Glomerular visceral epithelial cell (primary cell): ENCODE data around the gene KIF13A.
"Not testable (repeated sequence)": the region's sequence is repeated elsewhere in the genome, so short reads cannot be mapped to it uniquely, and the experiment has no call there.

Source experiments
- DNase-seq: peaks from one replicate; pipeline ENCODE4 v3.0.0-alpha.2; 2016; ENCODE audit errors: extremely low spot score

Gene KIF13A

GRCh38 chr6:17968876-17969275, 18.6 kb downstream of the KIF13A start:
- no peak for DNase-seq

- DNase-seq: peak; percentile 36
Measured at GRCh38 chr6:17967668-17968518, 19.5 kb downstream of the KIF13A start.

- DNase-seq: no peak
Measured at GRCh38 chr6:17966451-17966850, 21.0 kb downstream of the KIF13A start.

- no peak for DNase-seq
Measured at GRCh38 chr6:17965397-17965796, 22.0 kb downstream of the KIF13A start.

GRCh38 chr6:17964633-17965032, 22.8 kb downstream of the KIF13A start:
- no peak for DNase-seq

DNA sequence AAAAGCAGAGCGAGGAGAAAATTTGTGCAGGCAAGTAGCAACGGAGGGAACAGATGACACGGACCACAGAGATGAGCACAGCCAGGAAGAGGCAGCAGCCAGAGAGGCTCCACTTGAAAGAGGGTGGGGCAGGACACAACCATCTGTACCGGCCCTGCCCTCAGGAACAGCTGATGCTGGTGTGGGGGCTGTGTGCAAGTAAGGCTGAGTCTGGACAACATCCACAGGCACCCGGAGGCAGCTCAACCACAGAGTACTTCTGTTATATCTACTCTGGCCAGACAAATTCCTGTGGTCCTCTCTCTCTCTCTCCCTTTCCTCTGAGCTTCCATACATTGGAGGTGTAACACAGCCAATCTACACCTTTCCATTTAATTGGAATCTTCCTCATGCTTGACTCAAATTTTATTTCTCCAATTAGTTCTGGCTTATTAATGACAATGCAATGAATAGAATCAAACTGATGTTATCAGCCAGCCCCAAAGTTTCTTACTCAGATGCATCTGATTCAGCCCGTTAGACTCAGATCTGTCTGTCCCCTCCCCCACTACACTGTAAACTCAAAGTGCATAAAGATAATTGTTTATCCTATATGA, 24.9 kb downstream of the KIF13A start:
- peak; percentile 94 for DNase-seq

- DNase-seq: no peak
Measured at GRCh38 chr6:17959302-17959701, 28.1 kb downstream of the KIF13A start.

GRCh38 chr6:17957904-17958620, 29.4 kb downstream of the KIF13A start:
- DNase-seq: no peak

DNA sequence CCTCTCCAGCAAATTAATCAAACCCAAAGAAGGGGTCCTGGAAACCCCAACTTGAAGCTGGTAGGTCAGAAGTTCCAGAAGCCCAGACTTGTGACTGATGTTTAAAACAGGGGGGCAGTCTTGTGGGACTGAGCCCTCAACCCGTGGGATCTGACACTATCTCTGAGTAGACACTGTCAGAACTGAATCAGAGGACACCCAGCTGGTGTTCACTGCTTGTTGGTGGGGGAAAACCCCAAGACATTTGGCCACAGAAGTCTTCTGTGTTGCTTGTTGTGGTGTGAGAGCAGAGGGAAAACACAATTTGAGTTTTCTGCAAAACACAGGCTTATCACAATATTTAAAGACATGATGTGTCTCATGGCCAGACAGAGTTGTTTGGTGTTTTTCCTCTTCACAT, 29.9 kb downstream of the KIF13A start:
- peak; percentile 27 for DNase-seq

DNA sequence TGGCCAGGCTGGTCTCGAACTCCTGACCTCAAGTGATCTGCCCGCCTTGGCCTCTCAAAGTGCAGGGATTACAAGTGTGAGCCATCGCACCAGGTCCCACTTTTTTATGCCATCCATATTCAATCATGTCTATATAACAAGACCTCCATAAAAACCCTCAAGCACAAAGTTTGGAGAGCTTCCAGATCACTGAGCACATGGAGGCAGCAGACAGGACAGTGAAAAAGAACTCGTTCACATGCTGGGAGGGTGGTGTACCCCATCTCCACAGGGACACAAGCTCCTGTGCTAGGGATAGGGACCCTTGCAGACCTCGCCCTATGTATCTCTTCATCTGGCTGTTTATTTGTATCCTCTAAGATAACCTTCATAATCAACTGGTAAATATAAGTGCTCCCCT, 30.3 kb downstream of the KIF13A start:
- no peak for DNase-seq

DNA sequence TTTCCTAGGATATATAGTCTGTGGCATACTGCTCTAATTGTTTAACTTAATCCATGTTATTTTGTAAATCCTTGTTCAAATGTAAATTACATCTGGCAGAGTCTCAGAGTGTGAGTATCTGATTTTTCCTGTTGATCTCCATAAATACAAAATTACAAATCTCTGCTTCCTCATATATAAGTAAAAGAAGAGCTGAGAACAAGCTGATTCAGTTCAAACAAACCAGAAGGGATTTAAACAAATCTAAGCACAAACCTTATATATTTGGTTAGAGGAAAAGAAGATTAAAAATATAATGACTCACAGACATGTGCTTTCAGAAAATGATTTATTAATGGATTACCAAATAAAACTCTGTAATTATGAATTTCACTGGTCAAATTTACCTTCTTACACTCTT, 37.3 kb downstream of the KIF13A start:
- DNase-seq: no peak

- DNase-seq: no peak
Measured at GRCh38 chr6:17949168-17949567, 38.3 kb downstream of the KIF13A start.

GRCh38 chr6:17948725-17949124, 38.7 kb downstream of the KIF13A start:
- DNase-seq: no peak

DNA sequence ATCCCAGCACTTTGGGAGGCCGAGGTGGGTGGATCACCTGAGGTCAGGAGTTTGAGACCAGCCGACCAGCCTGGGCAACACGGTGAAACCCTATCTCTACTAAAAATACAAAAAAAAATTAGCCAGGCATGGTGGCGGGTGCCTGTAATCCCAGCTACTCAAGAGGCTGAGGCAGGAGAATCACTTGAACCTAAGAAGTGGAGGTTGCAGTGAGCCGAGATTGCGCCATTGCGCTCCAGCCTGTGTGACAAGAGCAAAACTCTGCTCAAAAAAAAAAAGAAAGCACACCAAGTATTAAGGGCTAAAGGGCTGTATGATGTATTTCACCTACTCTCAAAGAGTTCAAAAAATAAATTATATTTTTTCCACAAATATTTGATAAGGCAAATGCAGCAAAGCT, 39.9 kb downstream of the KIF13A start:
- not testable (repeated sequence) for DNase-seq

- no peak for DNase-seq
Measured at GRCh38 chr6:17945575-17945974, 41.9 kb downstream of the KIF13A start.

DNA sequence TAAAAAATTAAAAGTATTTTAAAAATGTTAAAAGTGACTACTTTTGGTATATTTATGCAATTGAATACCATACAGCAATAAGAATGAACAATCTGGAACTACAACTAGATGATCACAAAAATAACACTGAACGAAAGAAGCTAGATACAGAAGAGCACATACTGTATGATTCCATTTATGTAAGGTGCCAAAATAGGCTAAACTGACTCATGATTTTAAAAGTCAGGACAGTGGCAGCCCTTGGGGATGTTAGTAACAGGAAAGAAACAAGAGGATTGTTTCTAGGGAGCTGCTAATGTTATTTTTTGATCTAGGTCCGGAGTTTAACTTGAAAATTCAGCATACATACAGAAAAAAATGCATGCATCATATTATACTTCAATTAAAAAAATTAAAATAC, 42.3 kb downstream of the KIF13A start:
- no peak for DNase-seq

DNA sequence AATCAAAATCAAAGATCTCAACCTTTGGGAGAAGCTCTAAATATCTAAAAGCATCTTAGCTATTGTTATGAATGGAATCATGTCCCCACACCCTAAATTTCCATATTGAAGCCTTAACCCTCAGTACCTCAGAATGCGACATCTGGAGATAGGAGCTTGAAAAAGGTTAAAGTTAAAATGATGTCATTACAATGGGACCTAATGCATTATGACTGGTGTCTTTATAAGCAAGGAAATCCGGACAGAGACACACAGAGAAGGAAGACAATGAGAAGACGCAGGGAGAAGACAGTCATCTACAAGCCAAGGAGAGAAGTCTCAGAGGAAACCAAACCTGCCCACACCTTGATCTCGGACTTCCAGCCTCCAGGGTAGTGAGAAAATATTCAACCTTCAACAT, 46.1 kb downstream of the KIF13A start:
- no peak for DNase-seq

DNA sequence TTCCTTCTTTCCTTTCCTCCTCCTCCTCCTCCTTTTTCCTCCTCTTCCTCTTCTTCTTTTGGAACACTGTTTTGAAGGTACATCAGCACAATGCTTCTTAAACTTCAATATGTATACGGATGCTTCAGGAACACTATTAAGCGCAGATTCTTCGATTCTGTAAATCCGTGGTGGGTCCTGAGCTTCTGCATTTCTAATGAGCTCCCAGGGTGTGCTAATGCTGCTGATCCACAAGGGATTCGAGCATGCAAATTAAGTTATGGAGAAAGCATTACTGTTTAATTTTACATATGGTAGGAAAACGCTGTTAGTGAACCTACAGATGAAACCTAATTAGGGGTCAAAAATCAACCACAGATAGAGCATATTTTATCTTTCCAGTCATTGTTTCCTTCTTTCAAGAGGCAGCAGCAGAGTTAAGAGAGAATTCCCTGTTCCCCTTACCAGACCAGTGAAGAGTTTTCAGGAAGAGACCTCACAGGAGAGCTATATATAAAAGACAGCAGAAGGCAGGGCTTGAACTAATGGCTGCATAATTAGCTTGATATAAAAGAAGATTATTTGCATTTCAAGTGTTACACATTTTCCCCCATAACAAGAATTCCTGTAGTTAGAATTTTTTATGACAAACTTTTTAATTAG, 47.2 kb downstream of the KIF13A start:
- DNase-seq: no peak

DNA sequence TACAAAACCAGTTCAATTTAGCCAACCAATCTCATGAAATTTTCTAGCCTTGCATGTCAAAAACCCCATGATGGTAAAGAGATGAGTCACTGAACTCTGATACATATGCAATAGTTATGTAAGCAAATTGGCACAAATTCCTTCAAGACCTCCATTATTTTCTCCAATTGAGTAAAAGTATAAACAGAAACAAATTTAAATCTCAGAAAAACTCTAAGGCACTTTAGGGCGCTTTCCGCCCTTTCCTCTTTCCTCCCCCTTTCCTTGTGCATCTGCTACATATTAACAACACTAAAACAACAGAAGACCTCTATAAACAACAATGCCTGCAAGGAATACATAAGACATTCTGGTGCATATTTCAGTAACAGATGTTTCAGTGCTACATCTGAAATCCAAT, 48.5 kb downstream of the KIF13A start:
- DNase-seq: no peak

- DNase-seq: no peak
Measured at GRCh38 chr6:17935188-17936149, 52.0 kb downstream of the KIF13A start.

DNA sequence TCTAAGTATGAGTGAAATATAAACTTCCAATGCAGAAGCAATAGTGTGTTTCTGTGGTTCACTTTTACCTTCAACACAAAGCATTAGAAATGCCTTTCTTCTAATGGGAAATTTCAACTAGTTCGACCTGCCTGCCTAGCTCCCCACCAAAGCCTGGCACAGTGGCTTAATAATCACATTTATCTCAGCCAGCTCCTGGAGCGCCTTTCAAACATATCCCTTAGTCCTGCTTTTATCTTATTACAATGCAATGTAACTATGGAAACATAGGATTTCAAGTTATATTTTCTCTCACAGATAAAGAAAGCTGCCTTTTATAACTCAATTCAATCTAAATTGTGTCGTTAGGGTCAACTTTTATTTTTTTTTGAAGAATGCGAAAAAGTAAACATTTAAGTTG, 53.7 kb downstream of the KIF13A start:
- no peak for DNase-seq
